ENCODE results near the gene LSM14B. TPM values are rescaled to one million over a fixed set of nuclear protein-coding genes. Genes with fewer than 3 reads are reported as not detected.
A peak's percentile ranks its signal among the peaks of the same experiment; 100 is the strongest.

Gene LSM14B
- total RNA-seq, 1 donor from 2014 or later, result 23.3 TPM

DNA sequence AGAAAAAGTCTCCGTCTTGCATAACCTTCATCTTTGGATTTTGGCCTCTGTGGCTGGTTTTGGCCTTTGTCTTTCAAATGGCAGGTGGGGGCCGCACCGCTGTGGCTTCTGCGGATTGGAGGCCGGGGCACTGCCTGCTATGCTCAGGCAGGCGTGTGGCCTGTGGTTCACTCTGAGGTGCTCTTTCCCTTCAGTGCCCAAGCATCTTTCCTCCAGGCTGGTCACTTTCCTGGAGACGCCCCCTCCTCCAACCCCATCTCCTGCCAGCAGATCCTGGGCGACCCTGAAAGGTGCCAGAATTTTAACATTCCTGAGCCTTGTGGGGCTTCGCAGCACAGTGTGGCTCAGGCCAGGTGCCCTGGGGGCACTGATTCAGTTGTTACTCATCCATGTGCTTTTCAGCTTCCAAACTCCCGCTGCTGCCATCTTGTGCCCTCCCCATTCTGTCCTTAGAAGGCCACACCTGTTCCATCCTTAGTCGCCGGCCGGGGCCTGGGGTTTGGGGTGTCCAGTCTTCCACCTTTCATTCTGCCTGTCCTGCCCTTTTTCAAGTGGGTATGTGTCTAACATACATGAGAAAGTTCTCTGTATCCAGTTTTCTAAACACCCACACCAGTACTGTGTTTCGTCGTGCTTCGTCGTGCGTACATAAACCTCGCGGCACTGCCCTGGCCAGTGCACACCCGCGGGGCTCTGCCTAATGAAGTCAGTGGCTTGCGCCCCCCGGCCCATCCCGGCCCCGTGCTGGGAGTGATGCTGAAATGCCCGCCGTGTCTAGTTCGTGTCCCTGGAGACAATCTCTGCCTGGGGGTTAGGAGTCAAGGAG, 33.4 kb downstream of the LSM14B start:
- DNase-seq (ENCODE audit: low read depth), result no peak
- no peak overlapping the region for H3K4me3 ChIP-seq (ENCODE audit: low read depth, low read length)
- TF ChIP-seq, protein P1, sequence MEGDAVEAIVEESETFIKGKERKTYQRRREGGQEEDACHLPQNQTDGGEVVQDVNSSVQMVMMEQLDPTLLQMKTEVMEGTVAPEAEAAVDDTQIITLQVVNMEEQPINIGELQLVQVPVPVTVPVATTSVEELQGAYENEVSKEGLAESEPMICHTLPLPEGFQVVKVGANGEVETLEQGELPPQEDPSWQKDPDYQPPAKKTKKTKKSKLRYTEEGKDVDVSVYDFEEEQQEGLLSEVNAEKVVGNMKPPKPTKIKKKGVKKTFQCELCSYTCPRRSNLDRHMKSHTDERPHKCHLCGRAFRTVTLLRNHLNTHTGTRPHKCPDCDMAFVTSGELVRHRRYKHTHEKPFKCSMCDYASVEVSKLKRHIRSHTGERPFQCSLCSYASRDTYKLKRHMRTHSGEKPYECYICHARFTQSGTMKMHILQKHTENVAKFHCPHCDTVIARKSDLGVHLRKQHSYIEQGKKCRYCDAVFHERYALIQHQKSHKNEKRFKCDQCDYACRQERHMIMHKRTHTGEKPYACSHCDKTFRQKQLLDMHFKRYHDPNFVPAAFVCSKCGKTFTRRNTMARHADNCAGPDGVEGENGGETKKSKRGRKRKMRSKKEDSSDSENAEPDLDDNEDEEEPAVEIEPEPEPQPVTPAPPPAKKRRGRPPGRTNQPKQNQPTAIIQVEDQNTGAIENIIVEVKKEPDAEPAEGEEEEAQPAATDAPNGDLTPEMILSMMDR (conservative IDR thresholded peaks at IDR 0.05; ENCODE audit: low read depth, low read length), result no peak

DNA sequence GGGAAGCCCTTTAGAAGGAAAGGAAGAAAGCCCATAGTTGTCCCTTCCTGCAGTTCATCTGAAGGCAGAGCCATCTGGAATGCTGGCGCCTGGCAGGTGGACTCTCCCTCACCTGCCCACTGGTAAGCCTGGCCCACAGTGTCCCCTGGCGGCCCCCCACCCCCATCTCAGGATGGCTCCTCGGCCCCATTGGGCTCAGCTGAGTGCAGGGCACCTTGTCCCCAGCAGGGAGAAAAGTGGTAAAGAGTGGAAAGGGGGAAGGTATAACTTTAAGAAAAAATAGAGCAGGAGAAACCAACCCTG, 33.9 kb downstream of the LSM14B start:
- no peak for DNase-seq (ENCODE audit: low read depth)
- no peak overlapping the region for H3K4me3 ChIP-seq (ENCODE audit: low read depth, low read length)
- TF ChIP-seq, protein P1 (conservative IDR thresholded peaks at IDR 0.05; ENCODE audit: low read depth, low read length), result no peak

DNA sequence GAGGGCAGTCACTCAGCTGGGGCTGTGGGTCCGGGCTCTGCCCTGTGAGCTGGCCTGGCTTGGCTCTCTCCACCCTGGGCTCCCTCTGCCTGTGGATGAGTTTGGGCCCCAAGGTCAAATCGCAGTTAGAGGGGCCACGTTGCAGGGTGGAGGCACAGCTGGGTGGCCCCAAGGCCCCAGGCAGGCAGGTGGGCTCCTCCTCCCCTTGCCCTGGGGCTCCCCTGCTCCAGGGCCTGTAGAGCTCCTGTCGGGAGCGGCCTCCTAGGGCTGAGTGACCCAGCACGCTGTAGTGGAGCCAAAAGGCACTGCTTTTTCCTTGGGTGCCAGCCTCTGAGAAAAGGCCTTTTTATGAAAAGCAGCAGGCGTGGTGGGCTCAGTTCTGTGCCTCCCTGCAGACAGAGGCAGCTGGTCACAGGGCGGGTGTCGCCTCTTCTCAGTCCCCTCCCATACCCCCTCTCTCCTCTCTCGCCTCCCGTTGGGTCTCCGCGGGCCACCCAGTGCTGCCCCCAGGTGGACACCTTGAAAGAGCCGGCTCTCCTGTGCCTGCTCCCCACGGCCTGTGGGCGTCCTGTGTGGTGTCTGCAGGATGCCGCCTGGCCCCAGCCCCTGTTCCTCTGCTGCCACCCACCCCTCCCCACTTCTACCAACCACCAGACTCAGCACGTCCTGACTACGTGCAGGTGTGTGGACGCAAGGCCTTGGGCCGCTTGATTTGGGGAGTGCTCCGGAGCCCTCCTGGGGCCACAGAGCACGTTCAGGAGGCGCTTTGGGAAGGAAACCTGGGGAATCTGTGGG, 34.5 kb downstream of the LSM14B start:
- DNase-seq (ENCODE audit: low read depth), result no peak
- TF ChIP-seq, protein P1 (conservative IDR thresholded peaks at IDR 0.05; ENCODE audit: low read depth, low read length), result peak; percentile 75
- no peak overlapping the region for H3K4me3 ChIP-seq (ENCODE audit: low read depth, low read length)

DNA sequence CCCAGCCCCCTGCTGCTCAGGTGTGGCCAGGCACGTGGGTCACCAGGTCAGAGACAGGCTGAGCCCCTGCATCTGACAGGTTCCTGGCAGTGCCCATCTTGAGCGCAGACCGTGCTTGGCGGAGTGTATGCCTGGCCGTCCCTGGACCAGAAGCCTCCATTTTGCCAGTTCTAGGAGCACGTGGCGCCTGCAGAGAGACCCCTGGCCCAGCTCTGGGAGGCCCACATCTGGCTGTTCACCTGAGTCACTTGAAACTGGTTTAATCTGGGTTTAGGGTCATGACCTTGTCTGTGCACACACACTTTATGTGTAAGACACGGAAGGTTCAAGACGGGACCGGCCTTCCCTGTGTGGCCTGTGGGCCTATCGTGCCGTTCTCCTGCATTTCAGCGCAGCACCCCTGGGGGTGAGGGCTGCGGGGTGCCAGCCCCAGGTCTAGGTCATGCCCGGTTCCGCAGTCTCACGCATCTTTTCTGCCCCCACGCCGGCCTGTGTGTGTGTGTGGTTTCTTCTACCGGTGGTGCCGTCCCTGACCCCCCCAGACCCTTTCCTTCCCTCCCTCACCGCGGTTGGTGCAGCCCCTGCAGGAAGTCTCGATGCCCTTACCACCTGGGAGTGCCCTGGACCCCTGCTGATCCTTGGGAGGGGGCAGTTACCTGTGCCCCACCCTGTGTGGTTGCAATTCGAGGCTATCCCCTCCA, 35.3 kb downstream of the LSM14B start:
- TF ChIP-seq, protein P1 (conservative IDR thresholded peaks at IDR 0.05; ENCODE audit: low read depth, low read length), result no peak
- no peak for DNase-seq (ENCODE audit: low read depth)
- no peak overlapping the region for H3K4me3 ChIP-seq (ENCODE audit: low read depth, low read length)

DNA sequence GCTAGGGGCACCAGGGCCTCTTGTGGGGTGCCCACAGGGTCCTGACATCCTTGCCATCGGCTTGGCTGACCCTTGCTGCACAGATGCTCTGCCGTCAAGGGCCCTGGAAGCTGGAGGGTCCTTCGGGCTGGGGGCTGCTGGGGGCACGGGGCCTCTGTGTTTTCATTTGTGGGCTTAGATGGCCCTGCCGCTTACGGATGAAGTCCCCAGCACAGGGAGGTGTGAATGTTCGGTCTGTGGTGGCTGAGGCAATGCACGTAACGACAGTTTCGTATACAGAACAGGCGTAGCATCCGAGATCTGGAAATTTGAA, 35.8 kb downstream of the LSM14B start:
- no peak for DNase-seq (ENCODE audit: low read depth)
- TF ChIP-seq, protein P1 (conservative IDR thresholded peaks at IDR 0.05; ENCODE audit: low read depth, low read length), result no peak
- H3K4me3 ChIP-seq (ENCODE audit: low read depth, low read length), result no peak overlapping the region

DNA sequence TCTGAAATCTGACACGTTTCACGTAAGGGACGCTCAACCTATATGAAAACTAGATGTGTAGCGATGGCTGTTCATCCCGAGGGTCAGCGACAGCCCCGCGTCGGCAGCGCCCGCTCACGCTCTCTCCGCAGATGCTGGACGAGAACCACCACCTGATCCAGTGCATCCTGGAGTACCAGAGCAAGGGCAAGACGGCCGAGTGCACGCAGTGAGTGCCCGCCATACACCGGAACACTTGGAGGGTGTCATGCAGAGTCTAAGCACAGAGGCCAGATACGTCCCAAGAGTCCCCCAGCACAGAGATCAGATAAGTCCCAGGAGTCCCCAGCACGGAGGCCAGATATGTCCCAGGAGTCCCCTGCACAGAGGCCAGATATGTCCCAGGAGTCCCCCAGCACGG, 36.3 kb downstream of the LSM14B start:
- TF ChIP-seq, protein P1 (conservative IDR thresholded peaks at IDR 0.05; ENCODE audit: low read depth, low read length), result no peak
- no peak for DNase-seq (ENCODE audit: low read depth)
- H3K4me3 ChIP-seq (ENCODE audit: low read depth, low read length), result no peak overlapping the region

Data from epithelial cell of proximal tubule (primary cell).